Liver (tissue), 3 donors: ENCODE results near the gene STAMBPL1.

ENCODE experiments used
- ATF3 ChIP-seq: IDR thresholded peaks from 2 replicates; pipeline ENCODE4 v1.6.1; 2016; ENCODE audit warnings: antibody characterized with exemption
- CTCF ChIP-seq: fragments of 150-350 bp; IDR thresholded peaks from 2 replicates; pipeline ENCODE4 v1.5.1; 2017; ENCODE audit warnings: improper control_type of control experiment, low read depth, low read length; ENCODE audit not compliant: missing input control
- EGR1 ChIP-seq, 2 donors: IDR thresholded peaks; 2 replicates each; pipeline ENCODE4 v1.6.1; 2016 to 2018; ENCODE audit warnings: antibody characterized with exemption in 2 of 2, low read depth in 2 of 2
- FOXA1 ChIP-seq: IDR thresholded peaks from 2 replicates; pipeline ENCODE4 v1.6.1; 2016; ENCODE audit warnings: antibody characterized with exemption
- GABPA ChIP-seq, 2 donors: IDR thresholded peaks in 1 of 2; conservative IDR thresholded peaks in 1 of 2; 2 replicates each; pipeline ENCODE4 v1.6.1; 2016; ENCODE audit warnings: antibody characterized with exemption in 2 of 2, mild to moderate bottlenecking in 1 of 2, moderate library complexity in 1 of 2
- JUND ChIP-seq, 2 donors: IDR thresholded peaks; 2 replicates each; pipeline ENCODE4 v1.6.1; 2016; ENCODE audit warnings: antibody characterized with exemption in 2 of 2
- MAX ChIP-seq: IDR thresholded peaks from 2 replicates; pipeline ENCODE4 v1.6.1; 2016; ENCODE audit warnings: antibody characterized with exemption
- RAD21 ChIP-seq, 2 donors: IDR thresholded peaks; 2 replicates each; pipeline ENCODE4 v1.6.1; 2016; ENCODE audit warnings: antibody characterized with exemption in 2 of 2, mild to moderate bottlenecking in 2 of 2
- REST ChIP-seq: IDR thresholded peaks from 2 replicates; pipeline ENCODE4 v1.6.1; 2016; ENCODE audit warnings: antibody characterized with exemption, mild to moderate bottlenecking
- RXRA ChIP-seq, 2 donors: IDR thresholded peaks; 2 replicates each; pipeline ENCODE4 v1.6.1; 2017 to 2018; ENCODE audit warnings: antibody characterized with exemption in 2 of 2, mild to moderate bottlenecking in 1 of 2
- SP1 ChIP-seq: IDR thresholded peaks from 2 replicates; pipeline ENCODE4 v1.6.1; 2018; ENCODE audit warnings: antibody characterized with exemption, mild to moderate bottlenecking
- TAF1 ChIP-seq: conservative IDR thresholded peaks from 2 replicates; pipeline ENCODE4 v1.6.1; 2016; ENCODE audit warnings: antibody characterized with exemption, mild to moderate bottlenecking
- donor health status: healthy.
- donor health status: healthy.

GRCh38 chr10:88911116-88911515 lies 31.1 kb downstream of the STAMBPL1 start:
- TF ChIP-seq RXRA (IDR thresholded peaks at IDR 0.05) (no peak), CTCF (no peak), SP1 (no peak), RAD21 (IDR thresholded peaks at IDR 0.05) (no peak), REST (no peak), MAX (no peak), TAF1 (no peak), ATF3 (no peak), EGR1 (IDR thresholded peaks at IDR 0.05; ENCODE audit: low read depth in 2 of 2) (no peak), GABPA (IDR thresholded peaks at IDR 0.05 in 1 of 2, conservative IDR thresholded peaks at IDR 0.05 in 1 of 2) (no peak), FOXA1 (no peak), JUND (IDR thresholded peaks at IDR 0.05) (no peak)
